Upper lobe of left lung (tissue), 6 donors: Measurements from ENCODE around the gene NUDT3. TPM values are rescaled to one million over a fixed set of nuclear protein-coding genes. Genes with fewer than 3 reads are reported as not detected.

Source experiments
- ATAC-seq, 2 donors: fragments of 200-7000 bp; cut with Tn5 transposase; one replicate each; pipeline ENCODE4 v1.9.1; 2022; ENCODE audit warnings: mild to moderate bottlenecking in 2 of 2, moderate library complexity in 2 of 2; ENCODE audit not compliant: low FRiP score in 2 of 2
- DNase-seq, 2 donors: peaks; one replicate each; pipeline ENCODE4 v3.0.0-alpha.2; 2019 to 2020
- H3K27ac ChIP-seq, 4 donors: fragments of 200-600 bp; sonication (generic); one replicate each; pipeline ENCODE4 v1.5.1; 2016 to 2019
- H3K27me3 ChIP-seq, 4 donors: fragments of 200-600 bp; sonication (generic); one replicate each; pipeline ENCODE4 v1.5.1; 2017 to 2019
- H3K36me3 ChIP-seq, 4 donors: fragments of 200-600 bp; sonication (generic); one replicate each; pipeline ENCODE4 v1.5.1; 2016 to 2019
- H3K4me1 ChIP-seq, 4 donors: fragments of 200-600 bp; sonication (generic); one replicate each; pipeline ENCODE4 v1.5.1; 2018 to 2019
- H3K4me3 ChIP-seq, 4 donors: fragments of 200-600 bp; sonication (generic); one replicate each; pipeline ENCODE4 v1.5.1; 2017 to 2019; ENCODE audit warnings: mild to moderate bottlenecking in 2 of 4, moderate library complexity in 1 of 4
- H3K9me3 ChIP-seq, 4 donors: fragments of 200-600 bp; sonication (generic); one replicate each; pipeline ENCODE4 v1.5.1; 2018 to 2019
- EP300 ChIP-seq, 4 donors: sonication (generic); formaldehyde crosslinking; IDR thresholded peaks; one replicate each; pipeline ENCODE4 v1.5.1; 2017; ENCODE audit warnings: antibody characterized with exemption in 4 of 4, control low read depth in 2 of 4
- POLR2A ChIP-seq, 4 donors: fragments of 450-650 bp; IDR thresholded peaks; one replicate each; pipeline ENCODE4 v1.5.1; 2016 to 2017; ENCODE audit warnings: antibody characterized with exemption in 4 of 4, mild to moderate bottlenecking in 2 of 4
- POLR2AphosphoS5 ChIP-seq, 2 donors: sonication (generic); formaldehyde crosslinking; IDR thresholded peaks; one replicate each; pipeline ENCODE4 v1.5.1; 2017; ENCODE audit warnings: antibody characterized with exemption in 2 of 2
- WGBS, 2 donors: methylation state at CpG; one replicate each; pipeline ENCODE4 v1.1.5; 2017 to 2018; 5-methylcytosine and 5-hydroxymethylcytosine counted together
- total RNA-seq, 6 donors: library from RNA; depleted of rRNA in 4 of 6; stranded (reverse); fragments of >200 nt in 4 of 6; gene quantifications; one replicate each; pipeline versions ENCODE4 v1.1.0 to v1.2.1, GENCODE V29; 2016 to 2021
- TF ChIP-seq, protein P1 (sequence below), 6 experiments: fragments of 450-650 bp in 4 of 6; fragments of 200-600 bp in 2 of 6; sonication (generic) in 2 of 6; IDR thresholded peaks; one replicate each; pipeline ENCODE4 v1.5.1; 2016 to 2019; ENCODE audit warnings: antibody characterized with exemption in 6 of 6
- donor health status: DM: no; HTN: no; CAD: no; lungs with moderate emphysema.
- donor health status: DM: no; HTN: yes; CAD: no; lungs with severe emphysema.

NUDT3 gene
- total RNA-seq, 6 donors from 2014 or later = 15.1 to 32.7 (median 26.0) TPM

DNA sequence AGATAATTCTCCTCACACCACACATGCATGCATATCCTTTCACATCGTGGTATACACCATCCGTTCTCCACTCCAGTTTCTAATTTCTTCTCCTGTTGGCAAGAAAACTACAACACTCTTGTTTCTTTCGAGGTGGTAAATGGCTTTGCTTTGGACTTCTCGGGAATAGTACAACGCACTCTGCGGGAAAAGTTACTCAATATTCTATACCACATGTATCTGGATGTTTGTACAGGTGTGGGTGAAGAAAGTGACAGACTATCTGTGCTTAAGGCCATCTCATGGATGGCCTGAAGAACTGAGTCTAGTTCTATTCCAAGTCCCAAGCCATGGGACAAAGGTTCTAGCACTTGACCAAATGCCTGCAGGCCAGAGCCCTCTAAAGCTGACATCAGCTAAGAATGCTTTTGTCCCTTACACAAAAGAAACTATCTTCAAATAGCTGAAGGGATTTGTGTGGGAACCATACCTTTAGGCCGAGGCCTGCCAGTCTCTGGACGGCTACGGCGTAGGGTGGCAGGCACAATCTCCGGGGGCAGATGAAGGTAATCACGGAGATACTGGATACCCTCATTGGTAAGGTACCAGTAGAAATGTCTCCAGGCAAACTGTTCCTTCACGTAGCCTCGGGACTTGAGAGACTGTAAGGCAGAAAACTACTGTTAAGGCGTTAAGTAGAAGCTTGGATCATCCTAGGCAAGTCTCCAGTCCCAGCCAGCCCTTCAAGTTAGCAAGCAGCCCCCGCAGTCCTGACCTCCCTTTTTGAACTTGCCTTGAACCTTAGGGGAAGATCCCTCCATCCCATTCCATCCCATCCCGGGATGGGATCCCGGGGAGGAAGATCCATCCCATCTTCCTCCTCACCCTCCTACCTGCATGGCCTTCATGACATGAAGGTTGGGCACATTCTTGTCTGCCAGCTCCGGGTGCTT is 32.0 kb upstream of the NUDT3 start:
- DNase-seq (no peak), ATAC-seq (no peak)
- Histone ChIP-seq H3K27ac (peak overlapping the region in 3 of 4 donors; percentile 86 to 93 (median 87)), H3K36me3 (peaks cover 35 to 54% (median 49%) of the 10 kb centered on the region in 4 donors), H3K4me3 (peak overlapping the region in 3 of 4 donors; percentile 76 to 79 (median 78)), H3K4me1 (peaks cover 14 to 33% (median 21%) of the 10 kb centered on the region in 4 donors), H3K9me3 (no peaks in the 10 kb centered on the region), H3K27me3 (no peaks in the 10 kb centered on the region)
- TF ChIP-seq, protein P1, sequence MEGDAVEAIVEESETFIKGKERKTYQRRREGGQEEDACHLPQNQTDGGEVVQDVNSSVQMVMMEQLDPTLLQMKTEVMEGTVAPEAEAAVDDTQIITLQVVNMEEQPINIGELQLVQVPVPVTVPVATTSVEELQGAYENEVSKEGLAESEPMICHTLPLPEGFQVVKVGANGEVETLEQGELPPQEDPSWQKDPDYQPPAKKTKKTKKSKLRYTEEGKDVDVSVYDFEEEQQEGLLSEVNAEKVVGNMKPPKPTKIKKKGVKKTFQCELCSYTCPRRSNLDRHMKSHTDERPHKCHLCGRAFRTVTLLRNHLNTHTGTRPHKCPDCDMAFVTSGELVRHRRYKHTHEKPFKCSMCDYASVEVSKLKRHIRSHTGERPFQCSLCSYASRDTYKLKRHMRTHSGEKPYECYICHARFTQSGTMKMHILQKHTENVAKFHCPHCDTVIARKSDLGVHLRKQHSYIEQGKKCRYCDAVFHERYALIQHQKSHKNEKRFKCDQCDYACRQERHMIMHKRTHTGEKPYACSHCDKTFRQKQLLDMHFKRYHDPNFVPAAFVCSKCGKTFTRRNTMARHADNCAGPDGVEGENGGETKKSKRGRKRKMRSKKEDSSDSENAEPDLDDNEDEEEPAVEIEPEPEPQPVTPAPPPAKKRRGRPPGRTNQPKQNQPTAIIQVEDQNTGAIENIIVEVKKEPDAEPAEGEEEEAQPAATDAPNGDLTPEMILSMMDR (IDR thresholded peaks at IDR 0.05) = no peak
- TF ChIP-seq POLR2AphosphoS5 (IDR thresholded peaks at IDR 0.05) (no peak), EP300 (IDR thresholded peaks at IDR 0.05) (no peak), POLR2A (IDR thresholded peaks at IDR 0.05) (no peak)
- 80 to 83% methylated on average over 18 to 19 of the region's 19 CpGs for WGBS, 2 donors

DNA sequence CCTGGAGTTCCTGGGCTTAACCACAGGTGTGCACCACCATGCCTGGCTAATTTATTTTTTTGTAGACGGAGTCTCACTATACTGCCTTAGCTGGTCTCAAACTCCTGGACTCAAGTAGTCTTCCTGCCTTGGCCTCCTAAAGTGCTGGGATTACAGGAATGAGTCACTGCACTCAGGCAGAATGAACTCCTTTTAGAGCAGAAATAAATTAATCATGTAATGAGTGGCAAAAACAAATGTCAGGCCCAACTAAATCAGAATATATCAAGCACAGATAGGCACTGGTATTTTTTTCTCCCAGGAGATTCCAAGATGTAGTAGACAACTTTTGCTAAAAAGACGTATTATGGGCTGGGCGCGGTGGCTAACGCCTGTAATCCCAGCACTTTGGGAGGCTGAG is 30.8 kb upstream of the NUDT3 start:
- DNase-seq = no peak
- no peak for TF ChIP-seq POLR2AphosphoS5 (IDR thresholded peaks at IDR 0.05)
- no peak for TF ChIP-seq EP300 (IDR thresholded peaks at IDR 0.05)
- no peak for TF ChIP-seq POLR2A (IDR thresholded peaks at IDR 0.05)
- TF ChIP-seq, protein P1 (IDR thresholded peaks at IDR 0.05) = no peak
- Histone ChIP-seq H3K36me3 (peaks cover 35 to 66% (median 61%) of the 10 kb centered on the region in 4 donors), H3K27me3 (no peaks in the 10 kb centered on the region), H3K9me3 (no peaks in the 10 kb centered on the region), H3K27ac (no peak overlapping the region), H3K4me1 (peaks cover 14 to 33% (median 21%) of the 10 kb centered on the region in 4 donors), H3K4me3 (no peak overlapping the region)
- 94 to 97% methylated on average over 5 of the region's 5 CpGs for WGBS, 2 donors
- no peak for ATAC-seq

DNA sequence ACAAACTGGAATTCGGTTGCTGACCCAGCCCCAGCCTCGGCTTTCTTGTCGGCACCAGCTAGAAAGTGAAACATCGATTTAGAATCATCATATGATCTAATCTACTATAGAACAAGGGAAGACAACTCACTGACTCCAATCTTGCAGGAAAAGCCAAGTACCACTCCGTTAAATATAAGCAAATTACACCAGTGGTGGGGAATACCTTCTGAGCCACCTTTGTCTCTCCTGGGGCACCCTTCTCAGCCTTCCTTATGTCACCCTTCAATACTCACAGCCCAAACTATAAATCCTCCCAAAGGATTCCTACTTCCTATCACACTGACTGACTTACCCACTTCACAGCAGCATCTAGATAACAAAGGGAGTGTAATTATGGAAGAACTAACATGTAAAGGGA is 25.9 kb upstream of the NUDT3 start:
- H3K4me1 ChIP-seq = peaks cover 6 to 16% (median 9%) of the 10 kb centered on the region in 4 donors
- peaks cover 33 to 76% (median 70%) of the 10 kb centered on the region in 4 donors for H3K36me3 ChIP-seq
- DNase-seq (no peak), ATAC-seq (no peak)
- no peak overlapping the region for H3K4me3 ChIP-seq
- TF ChIP-seq POLR2AphosphoS5 (IDR thresholded peaks at IDR 0.05) (no peak), EP300 (IDR thresholded peaks at IDR 0.05) (no peak), POLR2A (IDR thresholded peaks at IDR 0.05) (no peak)
- TF ChIP-seq, protein P1 (IDR thresholded peaks at IDR 0.05) = no peak
- no peaks in the 10 kb centered on the region for H3K27me3 ChIP-seq
- H3K9me3 ChIP-seq = no peaks in the 10 kb centered on the region
- WGBS, 2 donors = 83 to 89% methylated on average over 5 of the region's 5 CpGs
- H3K27ac ChIP-seq = no peak overlapping the region

DNA sequence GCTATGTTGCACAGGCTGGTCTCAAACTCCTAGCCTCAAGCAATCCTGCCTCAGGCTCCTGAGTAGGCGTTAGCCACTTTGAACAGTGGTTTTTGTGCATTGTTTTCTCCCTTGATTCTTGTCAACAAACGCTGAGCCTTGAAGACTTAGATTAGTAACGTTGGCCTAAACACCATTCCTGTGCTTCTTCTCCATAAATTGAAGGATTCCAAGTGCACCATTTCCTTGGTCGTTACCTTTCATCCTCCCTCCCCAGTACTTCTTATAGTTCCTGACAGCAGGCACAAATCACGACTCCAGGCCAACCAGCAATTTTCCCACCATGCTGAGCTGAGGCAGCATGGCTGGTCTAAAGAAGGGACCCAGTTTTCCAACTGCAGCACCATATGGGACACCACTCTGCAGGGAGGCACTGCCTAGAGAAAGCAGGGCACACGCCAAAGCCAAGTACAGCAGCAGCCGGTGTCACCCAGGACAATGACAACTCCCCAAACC is 24.5 kb upstream of the NUDT3 start:
- Histone ChIP-seq H3K4me3 (no peak overlapping the region), H3K27ac (no peak overlapping the region), H3K4me1 (peaks cover 6 to 10% (median 8%) of the 10 kb centered on the region in 4 donors), H3K36me3 (peaks cover 18 to 62% (median 55%) of the 10 kb centered on the region in 4 donors), H3K27me3 (no peaks in the 10 kb centered on the region), H3K9me3 (no peaks in the 10 kb centered on the region)
- no peak for ATAC-seq
- 76 to 81% methylated on average over 7 of the region's 7 CpGs for WGBS, 2 donors
- DNase-seq = no peak
- TF ChIP-seq POLR2A (IDR thresholded peaks at IDR 0.05) (no peak), POLR2AphosphoS5 (IDR thresholded peaks at IDR 0.05) (no peak), EP300 (IDR thresholded peaks at IDR 0.05) (no peak)
- TF ChIP-seq, protein P1 (IDR thresholded peaks at IDR 0.05) = no peak
